ENCODE measurements around the gene SIPA1L3.
A peak's percentile ranks its signal among the peaks of the same experiment; 100 is the strongest.

The SIPA1L3 gene

GRCh38 chr19:38234615-38235014 is 327.6 kb downstream of the SIPA1L3 start:
- Histone ChIP-seq H3K36me3 (ENCODE audit: insufficient read depth, low read length) (no peaks in the 10 kb centered on the region), H3K9ac (ENCODE audit: low read depth, low read length) (no peak overlapping the region), H3K4me1 (ENCODE audit: insufficient read depth, low read length) (0 out of 2 replicates have a peak, but pooled peaks cover 2% of the 10 kb centered on the region), H3K9me3 (ENCODE audit: control insufficient read depth, insufficient read depth, low read length) (no peaks in the 10 kb centered on the region)

- H3K36me3 ChIP-seq (ENCODE audit: insufficient read depth, low read length): no peaks in the 10 kb centered on the region
- H3K9me3 ChIP-seq (ENCODE audit: control insufficient read depth, insufficient read depth, low read length): no peaks in the 10 kb centered on the region
- H3K9ac ChIP-seq (ENCODE audit: low read depth, low read length): no peak overlapping the region
- peaks cover 3% of the 10 kb centered on the region; the same call in 1 of the 2 replicates for H3K4me1 ChIP-seq (ENCODE audit: insufficient read depth, low read length)
These were observed 332.8 kb downstream of the SIPA1L3 start for GRCh38 chr19:38239816-38240215.

GRCh38 chr19:38243279-38243673 is 336.3 kb downstream of the SIPA1L3 start:
- H3K36me3 ChIP-seq (ENCODE audit: insufficient read depth, low read length): no peaks in the 10 kb centered on the region
- no peaks in the 10 kb centered on the region for H3K9me3 ChIP-seq (ENCODE audit: control insufficient read depth, insufficient read depth, low read length)
- peaks cover 4% of the 10 kb centered on the region; the same call in 1 of the 2 replicates for H3K4me1 ChIP-seq (ENCODE audit: insufficient read depth, low read length)
- no peak overlapping the region for H3K9ac ChIP-seq (ENCODE audit: low read depth, low read length)

GRCh38 chr19:38245826-38246498 is 339.0 kb downstream of the SIPA1L3 start:
- Histone ChIP-seq H3K4me1 (ENCODE audit: insufficient read depth, low read length) (peaks cover 11% of the 10 kb centered on the region), H3K36me3 (ENCODE audit: insufficient read depth, low read length) (no peaks in the 10 kb centered on the region), H3K9me3 (ENCODE audit: control insufficient read depth, insufficient read depth, low read length) (no peaks in the 10 kb centered on the region), H3K9ac (ENCODE audit: low read depth, low read length) (no peak overlapping the region)

- Histone ChIP-seq H3K36me3 (ENCODE audit: insufficient read depth, low read length) (no peaks in the 10 kb centered on the region), H3K9me3 (ENCODE audit: control insufficient read depth, insufficient read depth, low read length) (no peaks in the 10 kb centered on the region), H3K4me1 (ENCODE audit: insufficient read depth, low read length) (peaks cover 13% of the 10 kb centered on the region), H3K9ac (ENCODE audit: low read depth, low read length) (no peak overlapping the region)
These were observed 340.1 kb downstream of the SIPA1L3 start for GRCh38 chr19:38247126-38247525.

- Histone ChIP-seq H3K4me1 (ENCODE audit: insufficient read depth, low read length) (peaks cover 20% of the 10 kb centered on the region), H3K9ac (ENCODE audit: low read depth, low read length) (no peak overlapping the region), H3K9me3 (ENCODE audit: control insufficient read depth, insufficient read depth, low read length) (no peaks in the 10 kb centered on the region), H3K36me3 (ENCODE audit: insufficient read depth, low read length) (no peaks in the 10 kb centered on the region)
These were observed 340.8 kb downstream of the SIPA1L3 start for GRCh38 chr19:38247734-38248268.

- Histone ChIP-seq H3K4me1 (ENCODE audit: insufficient read depth, low read length) (peaks cover 21% of the 10 kb centered on the region), H3K9me3 (ENCODE audit: control insufficient read depth, insufficient read depth, low read length) (no peaks in the 10 kb centered on the region), H3K9ac (ENCODE audit: low read depth, low read length) (no peak overlapping the region), H3K36me3 (ENCODE audit: insufficient read depth, low read length) (no peaks in the 10 kb centered on the region)
These were observed 341.4 kb downstream of the SIPA1L3 start for GRCh38 chr19:38248421-38248820.

- no peaks in the 10 kb centered on the region for H3K9me3 ChIP-seq (ENCODE audit: control insufficient read depth, insufficient read depth, low read length)
- no peaks in the 10 kb centered on the region for H3K36me3 ChIP-seq (ENCODE audit: insufficient read depth, low read length)
- peak overlapping the region; percentile 47; the same call in 1 of the 2 replicates for H3K9ac ChIP-seq (ENCODE audit: low read depth, low read length)
- peaks cover 25% of the 10 kb centered on the region for H3K4me1 ChIP-seq (ENCODE audit: insufficient read depth, low read length)
These were observed 343.4 kb downstream of the SIPA1L3 start for GRCh38 chr19:38250428-38250820.

GRCh38 chr19:38250821-38251563 is 344.0 kb downstream of the SIPA1L3 start:
- H3K9ac ChIP-seq (ENCODE audit: low read depth, low read length): peak overlapping the region; percentile 47; the same call in 1 of the 2 replicates
- H3K36me3 ChIP-seq (ENCODE audit: insufficient read depth, low read length): no peaks in the 10 kb centered on the region
- no peaks in the 10 kb centered on the region for H3K9me3 ChIP-seq (ENCODE audit: control insufficient read depth, insufficient read depth, low read length)
- H3K4me1 ChIP-seq (ENCODE audit: insufficient read depth, low read length): peaks cover 29% of the 10 kb centered on the region

- no peaks in the 10 kb centered on the region for H3K36me3 ChIP-seq (ENCODE audit: insufficient read depth, low read length)
- H3K9me3 ChIP-seq (ENCODE audit: control insufficient read depth, insufficient read depth, low read length): no peaks in the 10 kb centered on the region
- peaks cover 29% of the 10 kb centered on the region for H3K4me1 ChIP-seq (ENCODE audit: insufficient read depth, low read length)
- peak overlapping the region; percentile 47; the same call in 1 of the 2 replicates for H3K9ac ChIP-seq (ENCODE audit: low read depth, low read length)
These were observed 344.6 kb downstream of the SIPA1L3 start for GRCh38 chr19:38251564-38252051.

GRCh38 chr19:38252385-38252784 is 345.4 kb downstream of the SIPA1L3 start:
- Histone ChIP-seq H3K9ac (ENCODE audit: low read depth, low read length) (peak overlapping the region; percentile 44; the same call in 1 of the 2 replicates), H3K36me3 (ENCODE audit: insufficient read depth, low read length) (no peaks in the 10 kb centered on the region), H3K4me1 (ENCODE audit: insufficient read depth, low read length) (peaks cover 29% of the 10 kb centered on the region)

GRCh38 chr19:38252941-38253691 is 346.1 kb downstream of the SIPA1L3 start:
- Histone ChIP-seq H3K9ac (ENCODE audit: low read depth, low read length) (peak overlapping the region; percentile 44; the same call in 1 of the 2 replicates), H3K4me1 (ENCODE audit: insufficient read depth, low read length) (peaks cover 29% of the 10 kb centered on the region), H3K36me3 (ENCODE audit: insufficient read depth, low read length) (no peaks in the 10 kb centered on the region), H3K9me3 (ENCODE audit: control insufficient read depth, insufficient read depth, low read length) (no peaks in the 10 kb centered on the region)

More at GRCh38 chr19:38252385-38252784, 345.4 kb downstream of the SIPA1L3 start:
- no peaks in the 10 kb centered on the region for H3K9me3 ChIP-seq (ENCODE audit: control insufficient read depth, insufficient read depth, low read length)

GRCh38 chr19:38253788-38254187 is 346.8 kb downstream of the SIPA1L3 start:
- H3K4me1 ChIP-seq (ENCODE audit: insufficient read depth, low read length): peaks cover 29% of the 10 kb centered on the region
- no peaks in the 10 kb centered on the region for H3K9me3 ChIP-seq (ENCODE audit: control insufficient read depth, insufficient read depth, low read length)
- 0 out of 2 replicates have a peak overlapping the region, but pooled peaks have one; percentile 44 for H3K9ac ChIP-seq (ENCODE audit: low read depth, low read length)
- no peaks in the 10 kb centered on the region for H3K36me3 ChIP-seq (ENCODE audit: insufficient read depth, low read length)
